MM.1S (cell line): ENCODE measurements around the gene TTI1.

Experiments
- CTCF ChIP-seq: fragments of 300-600 bp; sonication (generic); IDR thresholded peaks from 2 replicates; pipeline ENCODE4 v1.5.1; 2016; ENCODE audit warnings: antibody characterized with exemption, low read length, mixed read lengths
- EZH2 ChIP-seq: fragments of 300-600 bp; sonication (generic); optimal IDR thresholded peaks from 2 replicates; pipeline ENCODE3; 2017; ENCODE audit warnings: low read depth, mild to moderate bottlenecking, antibody characterized with exemption, low read length, mixed read lengths
- EZH2phosphoT487 ChIP-seq: fragments of 300-600 bp; sonication (generic); IDR thresholded peaks from 2 replicates; pipeline ENCODE4 v1.6.1; 2018; ENCODE audit warnings: antibody characterized with exemption, low read length

GRCh38 chr20:37973059-37973910, 60.0 kb downstream of the TTI1 start:
- TF ChIP-seq CTCF (no peak), EZH2 (no peak), EZH2phosphoT487 (no peak)
